T-helper 9 cell (primary cell): ENCODE measurements around the gene SLC2A10.
"Not testable (repeated sequence)": the region's sequence is repeated elsewhere in the genome, so short reads cannot be mapped to it uniquely, and the experiment has no call there.

ENCODE experiments used
- DNase-seq: peaks from one replicate; pipeline ENCODE4 v3.0.0-alpha.2; 2020
- total RNA-seq, 2 donors: gene quantifications; one replicate each; lab custom pipeline; 2026; lab: John Stamatoyannopoulos, UW

Gene SLC2A10
- 0 reads per million in 2 donors for total RNA-seq

DNA sequence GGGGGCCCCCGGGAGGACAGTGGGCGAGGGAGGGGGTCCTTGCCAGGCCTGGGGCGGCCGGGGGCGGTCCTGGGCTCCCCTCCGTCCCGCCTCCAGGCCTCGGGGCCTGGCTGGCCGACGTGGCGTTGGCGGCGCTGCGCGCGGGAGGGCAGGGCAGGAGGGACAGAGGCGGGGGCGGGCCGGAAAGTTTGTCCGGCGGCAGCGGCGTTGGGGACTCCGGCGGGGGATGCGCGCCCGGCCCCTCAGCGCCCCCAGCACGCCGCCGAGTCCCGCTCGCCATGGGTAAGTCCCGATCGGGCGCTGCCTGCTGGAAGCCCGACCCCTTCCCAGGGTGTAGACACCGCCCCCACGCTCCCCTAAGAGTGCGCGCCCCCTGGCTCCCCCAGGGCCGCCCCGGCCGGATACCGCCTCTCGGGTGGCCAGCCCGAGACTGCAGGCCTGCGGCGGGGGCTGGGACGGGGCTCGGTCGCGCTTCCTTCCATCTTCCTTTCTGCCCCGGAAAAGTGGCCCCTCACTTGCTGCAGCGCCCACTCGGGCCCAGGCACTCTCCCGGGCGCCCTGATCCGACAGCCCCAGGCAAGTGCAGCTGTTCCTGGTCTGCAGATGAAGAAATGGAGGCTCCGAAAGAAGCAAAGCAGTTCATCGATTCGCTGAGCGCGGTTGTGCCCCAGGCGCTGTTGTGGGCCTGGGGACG is at the start of gene SLC2A10:
SLC2A10 (plus strand) TSS at position 191 of the 694 bp plus-strand sequence; CDS start at position 279, 88 bp downstream.
- DNase-seq = no peak

- DNase-seq = no peak
These were observed 49.0 kb upstream of the SLC2A10 start for GRCh38 chr20:46660487-46660886.

- no peak for DNase-seq
These were observed 47.8 kb upstream of the SLC2A10 start for GRCh38 chr20:46661659-46662058.

GRCh38 chr20:46663531-46663930 is 45.9 kb upstream of the SLC2A10 start:
- DNase-seq = no peak

DNA sequence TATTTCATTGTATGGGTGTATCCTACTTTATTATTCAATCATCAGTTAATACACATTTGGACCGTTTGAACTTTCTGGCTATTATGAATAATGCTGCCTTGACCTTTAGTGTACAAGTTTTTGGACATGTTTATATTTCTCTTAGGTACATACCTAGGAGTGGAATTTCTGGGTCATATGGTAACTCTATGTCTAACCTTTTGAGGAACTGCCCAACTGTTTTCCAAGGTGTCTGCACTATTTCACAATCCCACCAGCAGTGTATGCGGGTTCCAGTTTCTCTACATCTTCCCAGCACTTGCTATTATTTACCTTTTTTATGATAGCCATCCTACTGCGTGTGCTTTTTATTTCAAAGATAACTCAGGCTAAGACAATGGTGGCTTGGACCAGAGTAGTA is 43.8 kb upstream of the SLC2A10 start:
- DNase-seq = no peak

GRCh38 chr20:46666306-46666705 is 43.1 kb upstream of the SLC2A10 start:
- DNase-seq = no peak

- no peak for DNase-seq
These were observed 42.5 kb upstream of the SLC2A10 start for GRCh38 chr20:46666818-46667515.

GRCh38 chr20:46670228-46670584 is 39.2 kb upstream of the SLC2A10 start:
- no peak for DNase-seq

DNA sequence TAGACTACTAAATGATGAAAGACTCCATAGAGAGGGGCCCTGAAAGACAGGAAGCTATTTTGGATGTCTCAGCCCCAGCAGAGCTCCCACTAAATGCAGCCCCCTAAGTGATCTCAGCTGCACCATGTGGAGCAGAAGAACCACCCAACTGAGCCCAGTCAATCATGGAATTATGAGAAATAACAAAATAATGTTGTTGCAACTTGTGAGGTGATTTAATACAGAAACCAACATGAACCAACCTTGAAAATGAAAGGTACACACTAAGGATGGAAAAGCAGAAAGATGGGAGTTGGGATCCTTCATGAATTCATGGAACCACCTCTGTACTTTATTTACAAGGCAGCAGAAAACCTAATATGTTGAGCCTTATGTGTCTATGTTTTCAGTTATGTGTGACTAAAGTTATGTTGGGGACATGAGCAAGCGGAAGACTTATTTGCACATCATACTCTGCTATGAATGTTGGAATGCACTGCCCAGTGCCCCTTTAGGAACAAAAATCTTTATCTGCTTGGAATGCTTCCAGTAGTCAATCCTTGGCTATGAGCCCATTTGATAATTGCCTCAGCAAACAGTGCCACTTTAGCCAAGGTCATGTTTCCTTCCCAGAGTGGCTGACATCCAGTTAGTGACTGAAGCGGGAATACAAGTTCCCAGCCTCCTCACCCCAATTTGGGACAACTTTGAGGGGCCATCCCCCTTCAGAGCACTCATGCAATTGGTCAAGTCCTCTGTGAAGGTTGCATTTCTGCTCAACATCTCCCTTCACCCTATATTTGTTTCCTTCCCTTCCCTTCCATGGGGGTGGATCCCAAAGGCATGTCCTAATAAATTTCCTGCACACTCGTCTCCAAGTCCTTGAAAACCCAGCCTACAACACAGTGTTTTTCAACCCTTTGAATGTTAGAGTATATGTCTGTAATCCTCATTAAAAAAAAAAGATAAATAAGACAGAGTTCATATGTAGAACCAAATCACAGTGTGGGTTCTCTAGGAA is 38.6 kb upstream of the SLC2A10 start:
- DNase-seq = no peak

GRCh38 chr20:46671866-46672542 is 37.4 kb upstream of the SLC2A10 start:
- DNase-seq = no peak

- DNase-seq = no peak
These were observed 36.8 kb upstream of the SLC2A10 start for GRCh38 chr20:46672543-46673148.

DNA sequence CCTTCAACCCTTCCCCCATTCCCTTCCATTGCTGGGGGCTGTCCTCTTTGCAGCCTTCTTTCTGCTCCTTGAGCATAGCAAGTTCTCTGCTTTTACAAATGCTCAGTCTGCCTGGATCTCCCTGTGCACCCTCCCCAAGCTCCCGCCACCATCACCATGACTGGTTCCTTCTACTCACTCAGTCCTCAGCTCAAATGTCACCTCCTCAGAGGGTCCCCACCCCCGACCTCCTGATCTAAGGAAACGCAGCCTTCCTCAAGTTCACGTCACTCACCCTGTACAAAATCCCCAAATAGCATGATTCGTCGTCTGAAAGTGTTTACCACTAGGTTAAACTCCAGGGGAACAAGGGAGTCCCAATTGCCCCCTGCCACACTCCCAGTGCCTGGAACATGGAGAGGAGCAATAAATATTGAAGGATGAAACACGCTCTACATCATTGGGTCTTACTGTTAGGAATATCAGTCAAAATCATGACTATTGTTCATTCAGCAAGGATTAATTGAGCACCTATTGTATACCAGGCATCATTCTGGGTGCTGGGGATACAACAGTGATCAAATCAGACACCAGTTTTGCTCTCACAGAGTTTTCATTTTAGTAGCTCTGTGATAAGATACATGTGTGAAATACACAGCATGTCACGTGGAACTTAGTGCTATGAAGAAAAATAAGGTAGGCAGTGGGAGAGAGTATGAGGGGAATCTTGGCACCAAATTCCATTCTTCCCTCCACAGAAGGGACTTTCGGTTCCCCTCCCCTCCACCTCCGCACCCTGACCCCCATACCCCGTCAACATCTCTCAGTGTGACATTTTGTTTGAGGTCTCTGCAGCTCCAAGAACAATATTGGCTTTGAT is 35.8 kb upstream of the SLC2A10 start:
- DNase-seq = no peak

DNA sequence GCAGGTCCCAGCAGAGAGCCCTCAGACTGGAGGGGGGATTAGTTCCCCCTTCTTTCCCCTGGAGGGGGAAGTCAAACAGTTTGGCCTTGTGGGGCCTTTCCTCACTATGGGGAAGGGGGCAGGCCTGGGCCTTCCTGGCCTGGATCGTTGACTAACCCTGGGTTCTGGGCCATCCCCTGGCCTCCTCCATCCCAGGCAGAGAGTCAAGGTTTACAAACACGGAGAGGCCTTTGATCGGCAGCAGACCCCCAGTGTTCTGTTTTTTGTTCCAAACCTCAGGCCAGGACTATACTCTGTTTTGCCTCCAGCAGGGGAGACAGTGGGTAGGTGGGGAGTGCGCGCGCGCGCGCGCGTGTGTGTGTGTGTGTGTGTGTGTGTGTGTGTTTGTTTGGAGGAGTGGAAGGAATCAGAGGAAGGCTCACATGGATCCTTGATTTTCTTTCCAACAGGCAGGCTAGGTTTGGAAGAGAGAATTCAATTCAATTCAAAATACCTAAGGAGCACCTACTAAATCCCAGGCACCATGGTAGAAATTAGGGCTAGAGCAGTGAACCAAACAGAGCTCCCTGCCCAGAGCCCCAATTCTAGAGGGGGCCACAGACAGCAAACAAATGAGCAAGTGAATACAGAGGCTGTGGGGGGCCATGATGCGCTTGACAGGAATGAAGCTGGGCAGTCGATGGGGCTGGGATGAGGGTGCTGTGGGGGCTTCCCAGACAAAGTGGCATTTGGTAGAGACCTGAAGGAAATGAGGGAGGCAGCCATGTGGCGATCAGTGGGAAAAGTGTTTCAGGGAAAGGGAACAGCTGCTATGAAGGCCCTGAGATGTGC is 35.0 kb upstream of the SLC2A10 start:
- no peak for DNase-seq

- not testable (repeated sequence) for DNase-seq
These were observed 32.7 kb upstream of the SLC2A10 start for GRCh38 chr20:46676649-46677316.

GRCh38 chr20:46677608-46678007 is 31.8 kb upstream of the SLC2A10 start:
- no peak for DNase-seq

DNA sequence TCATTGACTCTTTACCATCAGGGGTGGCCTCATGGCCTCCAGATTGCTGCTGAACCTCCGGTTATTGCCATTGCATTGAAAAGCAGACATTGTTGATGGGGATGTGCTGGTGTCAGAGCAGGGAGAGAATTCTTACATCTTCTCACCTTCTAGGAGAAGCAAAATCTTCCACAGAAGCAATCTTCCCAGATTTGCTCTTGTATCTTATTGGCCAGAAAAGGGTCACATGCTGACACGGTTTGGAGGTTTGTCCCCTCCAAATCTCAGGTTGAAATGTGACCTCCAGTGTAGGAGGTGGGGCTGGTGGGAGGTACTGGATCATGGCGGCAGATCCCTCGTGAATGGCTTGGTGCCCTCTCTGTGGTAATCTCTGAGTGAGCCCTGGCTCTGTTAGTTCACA is 30.9 kb upstream of the SLC2A10 start:
- DNase-seq = no peak

DNA sequence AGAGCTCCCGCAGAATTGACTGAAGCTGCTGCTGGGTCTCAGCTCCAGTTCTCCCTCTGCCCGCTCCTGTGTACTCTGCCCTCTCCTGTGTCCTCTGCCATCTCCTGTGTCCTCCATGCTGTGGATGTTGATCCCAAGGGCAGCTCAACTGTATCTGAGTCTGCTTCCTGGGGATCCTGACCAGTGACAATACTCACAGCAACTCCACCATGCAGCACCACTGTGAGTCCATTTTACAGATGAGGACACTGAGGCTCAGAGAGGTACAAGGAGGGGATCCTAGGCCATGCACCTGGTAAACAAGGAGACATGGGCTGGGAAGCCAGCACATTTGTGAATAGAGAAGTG is 28.8 kb upstream of the SLC2A10 start:
- no peak for DNase-seq

DNA sequence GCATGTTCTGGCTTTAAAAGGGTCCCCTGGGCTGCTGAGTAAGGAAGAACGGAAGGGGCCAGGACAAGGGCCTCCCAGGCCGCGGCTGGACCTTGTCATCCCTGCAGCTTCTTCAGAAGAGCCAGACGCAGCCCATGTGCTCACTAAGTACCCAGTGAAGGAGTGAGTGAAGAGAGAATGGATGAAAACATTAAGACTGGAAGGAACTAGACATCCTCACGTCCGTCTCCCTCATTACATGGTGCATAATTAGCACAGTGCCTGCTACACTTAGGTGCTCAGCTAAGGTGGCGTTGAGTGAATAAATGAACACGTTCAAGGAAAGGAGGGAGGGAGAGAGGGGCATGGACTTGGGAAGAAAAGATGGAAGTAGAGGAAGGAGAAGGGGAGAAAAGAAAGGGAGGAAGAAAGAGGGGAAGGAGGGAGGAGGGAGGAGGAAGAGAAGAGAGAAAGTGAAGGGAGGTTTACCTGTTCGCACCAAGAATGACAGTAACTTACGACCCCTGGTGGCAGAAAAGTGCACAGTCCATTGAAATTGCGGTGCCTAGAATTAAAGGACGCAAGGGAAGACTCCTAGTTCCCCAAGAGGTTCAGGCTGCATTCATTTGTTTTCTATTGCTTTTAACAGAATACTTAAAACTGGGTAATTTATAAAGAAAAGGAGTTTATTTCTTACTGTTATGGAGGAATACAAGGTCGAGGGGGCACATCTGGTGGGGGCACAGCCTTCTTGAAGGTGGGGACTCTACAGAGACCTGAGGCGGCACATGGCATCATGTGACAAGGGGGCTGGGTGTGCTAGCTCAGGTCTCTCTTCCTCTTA is 28.2 kb upstream of the SLC2A10 start:
- DNase-seq = peak; percentile 61
